Measurements from ENCODE around the gene RARB.

- no peak for TF ChIP-seq POLR2AphosphoS5 (IDR thresholded peaks at IDR 0.05; ENCODE audit: low read depth)
- TF ChIP-seq CTCF (conservative IDR thresholded peaks at IDR 0.05; ENCODE audit: low read depth in 2 of 2): no peak
- TF ChIP-seq REST (IDR thresholded peaks at IDR 0.05; ENCODE audit: unreplicated experiment): no peak
- TF ChIP-seq STAT1 (IDR thresholded peaks at IDR 0.05; ENCODE audit: unreplicated experiment): no peak
Observed at GRCh38 chr3:25419251-25419650, 8.8 kb upstream of the RARB start.

Data from GM23338 (cell line).